ENCODE measurements around the gene LCN9. TPM values are rescaled to one million over a fixed set of nuclear protein-coding genes. Genes with fewer than 3 reads are reported as not detected.

LCN9 gene
- total and polyA plus RNA-seq, 2 donors from 2014 or later: not detected

DNA sequence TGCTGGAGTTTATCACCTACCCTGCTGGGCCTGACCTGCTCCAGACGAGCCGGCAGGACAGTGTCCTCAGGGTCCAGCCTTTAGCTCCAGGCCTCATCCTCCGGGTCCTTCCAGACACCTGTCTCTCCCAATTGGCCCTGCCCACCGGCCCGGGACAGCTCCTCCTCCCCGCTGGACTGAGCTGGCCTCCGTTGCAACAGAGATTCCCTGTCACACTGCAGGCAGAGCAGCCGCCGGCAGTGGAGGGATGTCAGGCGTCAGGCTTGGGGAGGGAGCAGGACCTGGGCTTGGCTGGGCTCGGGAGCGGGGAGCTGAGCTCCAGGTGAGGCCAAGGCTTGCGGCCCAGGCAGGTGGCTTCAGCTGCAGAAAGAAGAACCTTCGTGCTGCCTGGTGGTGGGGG is 40.6 kb downstream of the LCN9 start:
- FAIRE-seq: no peak
- no peak overlapping the region for H3K4me3 ChIP-seq (ENCODE audit: low read length in 3 of 3)
- intact Hi-C loops (cut with DNase I): no loop called here
- no peaks in the 10 kb centered on the region for H3K9me3 ChIP-seq (ENCODE audit: control insufficient read depth in 2 of 3, insufficient read depth in 1 of 3, low read length in 3 of 3)
- no peaks in the 10 kb centered on the region for H3K4me1 ChIP-seq (ENCODE audit: control insufficient read depth in 2 of 3, insufficient read depth in 2 of 3, low read depth in 1 of 3, low read length in 3 of 3)
- H3K9ac ChIP-seq (ENCODE audit: low read length in 3 of 3): no peak overlapping the region
- TF ChIP-seq, protein P1, sequence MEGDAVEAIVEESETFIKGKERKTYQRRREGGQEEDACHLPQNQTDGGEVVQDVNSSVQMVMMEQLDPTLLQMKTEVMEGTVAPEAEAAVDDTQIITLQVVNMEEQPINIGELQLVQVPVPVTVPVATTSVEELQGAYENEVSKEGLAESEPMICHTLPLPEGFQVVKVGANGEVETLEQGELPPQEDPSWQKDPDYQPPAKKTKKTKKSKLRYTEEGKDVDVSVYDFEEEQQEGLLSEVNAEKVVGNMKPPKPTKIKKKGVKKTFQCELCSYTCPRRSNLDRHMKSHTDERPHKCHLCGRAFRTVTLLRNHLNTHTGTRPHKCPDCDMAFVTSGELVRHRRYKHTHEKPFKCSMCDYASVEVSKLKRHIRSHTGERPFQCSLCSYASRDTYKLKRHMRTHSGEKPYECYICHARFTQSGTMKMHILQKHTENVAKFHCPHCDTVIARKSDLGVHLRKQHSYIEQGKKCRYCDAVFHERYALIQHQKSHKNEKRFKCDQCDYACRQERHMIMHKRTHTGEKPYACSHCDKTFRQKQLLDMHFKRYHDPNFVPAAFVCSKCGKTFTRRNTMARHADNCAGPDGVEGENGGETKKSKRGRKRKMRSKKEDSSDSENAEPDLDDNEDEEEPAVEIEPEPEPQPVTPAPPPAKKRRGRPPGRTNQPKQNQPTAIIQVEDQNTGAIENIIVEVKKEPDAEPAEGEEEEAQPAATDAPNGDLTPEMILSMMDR (IDR thresholded peaks at IDR 0.05; ENCODE audit: borderline replicate concordance, extremely low read depth, insufficient read depth): no peak
- no peaks in the 10 kb centered on the region for H3K36me3 ChIP-seq (ENCODE audit: control insufficient read depth in 2 of 3, insufficient read depth in 3 of 3, low read length in 3 of 3)
- peak in 1 of 5 donors; percentile 16 for DNase-seq
- no peak overlapping the region for H3K27ac ChIP-seq (ENCODE audit: low read depth in 2 of 2, low read length in 2 of 2)
- peaks cover 2% of the 10 kb centered on the region for H3K27me3 ChIP-seq (ENCODE audit: control insufficient read depth, insufficient read depth, low read length)

DNA sequence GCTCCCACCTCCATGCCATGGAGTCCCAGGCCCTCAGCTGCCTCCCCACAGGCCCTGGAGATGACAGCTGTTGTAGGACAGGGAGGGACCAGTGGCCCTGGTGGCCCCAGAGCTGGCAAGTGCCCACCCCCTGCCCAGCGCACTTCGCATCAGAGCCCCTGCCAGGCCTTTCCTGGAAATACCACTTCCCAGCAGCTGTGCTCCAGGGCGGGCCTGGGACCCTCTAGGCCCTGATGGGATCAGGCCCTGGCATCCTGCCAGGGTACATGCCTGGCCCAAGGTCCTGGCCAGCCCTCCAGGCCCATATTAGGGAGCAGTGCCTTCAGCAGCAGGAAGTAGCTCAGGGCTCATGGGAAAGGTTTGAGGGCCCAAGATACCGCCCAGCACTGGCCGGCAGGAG is 41.4 kb downstream of the LCN9 start:
- FAIRE-seq: no peak
- Histone ChIP-seq H3K9me3 (ENCODE audit: control insufficient read depth in 2 of 3, insufficient read depth in 1 of 3, low read length in 3 of 3) (no peaks in the 10 kb centered on the region), H3K4me1 (ENCODE audit: control insufficient read depth in 2 of 3, insufficient read depth in 2 of 3, low read depth in 1 of 3, low read length in 3 of 3) (no peaks in the 10 kb centered on the region), H3K27ac (ENCODE audit: low read depth in 2 of 2, low read length in 2 of 2) (no peak overlapping the region), H3K4me3 (ENCODE audit: low read length in 3 of 3) (no peak overlapping the region), H3K36me3 (ENCODE audit: control insufficient read depth in 2 of 3, insufficient read depth in 3 of 3, low read length in 3 of 3) (no peaks in the 10 kb centered on the region), H3K27me3 (ENCODE audit: control insufficient read depth, insufficient read depth, low read length) (peaks cover 2% of the 10 kb centered on the region), H3K9ac (ENCODE audit: low read length in 3 of 3) (no peak overlapping the region)
- intact Hi-C loops (cut with DNase I): no loop called here
- peak in 1 of 5 donors; percentile 13 for DNase-seq
- TF ChIP-seq, protein P1 (IDR thresholded peaks at IDR 0.05; ENCODE audit: borderline replicate concordance, extremely low read depth, insufficient read depth): no peak

DNA sequence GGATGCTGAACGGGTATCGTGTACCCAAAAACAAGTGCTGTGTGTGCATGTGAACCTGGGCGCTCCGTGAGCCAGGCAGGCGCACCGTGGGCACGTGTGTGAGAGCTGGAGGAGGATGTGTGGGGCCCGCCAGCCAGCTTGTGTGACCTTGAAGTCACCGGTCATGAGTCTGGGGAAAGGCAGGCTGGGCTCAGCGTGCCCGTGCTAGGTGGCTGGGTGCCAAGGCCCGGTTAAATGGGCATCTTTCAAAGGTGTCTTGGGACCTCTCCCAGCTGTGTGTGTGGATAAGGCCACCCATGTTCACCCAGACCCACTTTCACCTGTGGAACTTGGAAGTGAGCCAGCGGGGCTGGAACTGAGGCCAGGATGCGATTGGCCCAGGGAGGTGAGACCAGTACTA is 42.3 kb downstream of the LCN9 start:
- intact Hi-C loops (cut with DNase I): no loop called here
- no peaks in the 10 kb centered on the region for H3K36me3 ChIP-seq (ENCODE audit: control insufficient read depth in 2 of 3, insufficient read depth in 3 of 3, low read length in 3 of 3)
- no peak for FAIRE-seq
- no peak overlapping the region for H3K9ac ChIP-seq (ENCODE audit: low read length in 3 of 3)
- no peaks in the 10 kb centered on the region for H3K4me1 ChIP-seq (ENCODE audit: control insufficient read depth in 2 of 3, insufficient read depth in 2 of 3, low read depth in 1 of 3, low read length in 3 of 3)
- TF ChIP-seq, protein P1 (IDR thresholded peaks at IDR 0.05; ENCODE audit: borderline replicate concordance, extremely low read depth, insufficient read depth): no peak
- H3K9me3 ChIP-seq (ENCODE audit: control insufficient read depth in 2 of 3, insufficient read depth in 1 of 3, low read length in 3 of 3): no peaks in the 10 kb centered on the region
- peak in 1 of 5 donors; percentile 7 for DNase-seq
- no peak overlapping the region for H3K27ac ChIP-seq (ENCODE audit: low read depth in 2 of 2, low read length in 2 of 2)
- no peak overlapping the region for H3K4me3 ChIP-seq (ENCODE audit: low read length in 3 of 3)
- H3K27me3 ChIP-seq (ENCODE audit: control insufficient read depth, insufficient read depth, low read length): peaks cover 2% of the 10 kb centered on the region

DNA sequence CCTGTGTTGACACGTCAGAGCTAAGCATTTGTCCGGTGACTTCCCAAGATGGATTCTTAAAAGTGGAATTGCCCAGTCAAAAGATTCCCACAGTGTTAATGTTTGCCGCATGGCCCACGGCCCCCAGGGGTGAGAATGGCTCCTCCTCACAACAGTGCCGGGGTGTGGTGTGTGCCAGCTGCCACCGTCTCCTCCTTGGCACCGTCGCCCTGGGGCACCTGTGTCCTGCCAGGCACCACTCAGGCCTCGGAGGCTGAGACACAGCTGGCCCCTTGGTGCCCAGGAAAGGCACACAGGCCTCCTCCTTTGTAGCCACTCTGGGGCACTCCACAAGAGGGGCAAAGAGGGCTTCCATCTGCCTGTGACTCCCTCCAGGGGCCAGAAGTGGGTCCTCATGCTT is 43.2 kb downstream of the LCN9 start:
- intact Hi-C loops (cut with DNase I): no loop called here
- H3K27ac ChIP-seq (ENCODE audit: low read depth in 2 of 2, low read length in 2 of 2): no peak overlapping the region
- no peaks in the 10 kb centered on the region for H3K9me3 ChIP-seq (ENCODE audit: control insufficient read depth in 2 of 3, insufficient read depth in 1 of 3, low read length in 3 of 3)
- no peaks in the 10 kb centered on the region for H3K36me3 ChIP-seq (ENCODE audit: control insufficient read depth in 2 of 3, insufficient read depth in 3 of 3, low read length in 3 of 3)
- no peak for FAIRE-seq
- no peak overlapping the region for H3K4me3 ChIP-seq (ENCODE audit: low read length in 3 of 3)
- TF ChIP-seq, protein P1 (IDR thresholded peaks at IDR 0.05; ENCODE audit: borderline replicate concordance, extremely low read depth, insufficient read depth): no peak
- no peak overlapping the region for H3K9ac ChIP-seq (ENCODE audit: low read length in 3 of 3)
- no peaks in the 10 kb centered on the region for H3K4me1 ChIP-seq (ENCODE audit: control insufficient read depth in 2 of 3, insufficient read depth in 2 of 3, low read depth in 1 of 3, low read length in 3 of 3)
- H3K27me3 ChIP-seq (ENCODE audit: control insufficient read depth, insufficient read depth, low read length): peaks cover 2% of the 10 kb centered on the region
- no peak for DNase-seq
